ENCODE data around the gene CD40.

GRCh38 chr20:46104262-46104661, 13.9 kb upstream of the CD40 start:
- TF ChIP-seq, protein P1, sequence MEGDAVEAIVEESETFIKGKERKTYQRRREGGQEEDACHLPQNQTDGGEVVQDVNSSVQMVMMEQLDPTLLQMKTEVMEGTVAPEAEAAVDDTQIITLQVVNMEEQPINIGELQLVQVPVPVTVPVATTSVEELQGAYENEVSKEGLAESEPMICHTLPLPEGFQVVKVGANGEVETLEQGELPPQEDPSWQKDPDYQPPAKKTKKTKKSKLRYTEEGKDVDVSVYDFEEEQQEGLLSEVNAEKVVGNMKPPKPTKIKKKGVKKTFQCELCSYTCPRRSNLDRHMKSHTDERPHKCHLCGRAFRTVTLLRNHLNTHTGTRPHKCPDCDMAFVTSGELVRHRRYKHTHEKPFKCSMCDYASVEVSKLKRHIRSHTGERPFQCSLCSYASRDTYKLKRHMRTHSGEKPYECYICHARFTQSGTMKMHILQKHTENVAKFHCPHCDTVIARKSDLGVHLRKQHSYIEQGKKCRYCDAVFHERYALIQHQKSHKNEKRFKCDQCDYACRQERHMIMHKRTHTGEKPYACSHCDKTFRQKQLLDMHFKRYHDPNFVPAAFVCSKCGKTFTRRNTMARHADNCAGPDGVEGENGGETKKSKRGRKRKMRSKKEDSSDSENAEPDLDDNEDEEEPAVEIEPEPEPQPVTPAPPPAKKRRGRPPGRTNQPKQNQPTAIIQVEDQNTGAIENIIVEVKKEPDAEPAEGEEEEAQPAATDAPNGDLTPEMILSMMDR (conservative IDR thresholded peaks at IDR 0.05 in 1 of 2, IDR thresholded peaks at IDR 0.05 in 1 of 2; ENCODE audit: extremely low read depth in 1 of 2, insufficient read depth in 1 of 2, low read depth in 1 of 2, low read length in 2 of 2) = no peak
- no peak for TF ChIP-seq EZH2 (IDR thresholded peaks at IDR 0.05; ENCODE audit: borderline replicate concordance, low read length)

Data from mammary epithelial cell (primary cell).